IPS DF 6.9 (cell line): ENCODE results near the gene NCKAP1.
A peak's percentile ranks its signal among the peaks of the same experiment; 100 is the strongest.

Experiments
- DNase-seq: peaks from one replicate; pipeline ENCODE4 v3.0.0-alpha.2; 2013; ENCODE audit warnings: low read depth, low spot score
- H3K27ac ChIP-seq: one replicate; pipeline ENCODE4 v1.5.1; 2013; ENCODE audit warnings: low read length, control low read depth
- H3K27me3 ChIP-seq: 2 replicates; pipeline ENCODE4 v1.6.1; 2013; ENCODE audit warnings: mild to moderate bottlenecking, low read length; ENCODE audit not compliant: control insufficient read depth, insufficient read depth
- H3K36me3 ChIP-seq: 2 replicates; pipeline ENCODE4 v1.6.1; 2013; ENCODE audit warnings: low read length; ENCODE audit not compliant: control insufficient read depth, insufficient read depth
- H3K4me1 ChIP-seq: 2 replicates; pipeline ENCODE4 v1.6.1; 2013; ENCODE audit warnings: low read length; ENCODE audit not compliant: control insufficient read depth, insufficient read depth
- H3K4me3 ChIP-seq: 2 replicates; pipeline ENCODE4 v1.5.1; 2013; ENCODE audit warnings: mild to moderate bottlenecking, low read length
- H3K9me3 ChIP-seq: 2 replicates; pipeline ENCODE4 v1.6.1; 2013; ENCODE audit warnings: low read length, inconsistent platforms; ENCODE audit not compliant: control insufficient read depth, insufficient read depth
- WGBS: extraction: QIAGEN DNeasy Blood & Tissue Kit; methylation state at CpG from one replicate; pipeline ENCODE4 v1.1.7; 2013; ENCODE audit warnings: mixed read lengths, missing lambda C conversion rate; ENCODE audit not compliant: insufficient read length, insufficient coverage; 5-methylcytosine and 5-hydroxymethylcytosine counted together

NCKAP1 gene

GRCh38 chr2:183038341-183039300 is at the start of gene NCKAP1:
TSS of gene NCKAP1 (minus strand) at chr2:183038457. CDS start at chr2:183038099, 358 bp downstream.
- Histone ChIP-seq H3K27ac (no peak within 1 kb of the TSS), H3K4me3 (peak within 1 kb of the TSS; percentile 98), H3K27me3 (no peaks in the 10 kb centered on the region), H3K36me3 (no peaks in the 10 kb centered on the region), H3K9me3 (no peaks in the 10 kb centered on the region), H3K4me1 (no peaks in the 10 kb centered on the region)
- WGBS, result no CpG with 5 or more reads among the region's 68 CpGs
- DNase-seq, result peak; percentile 48

- WGBS, result no CpG with 5 or more reads among the region's 1 CpG
- Histone ChIP-seq H3K27ac (no peak overlapping the region), H3K4me1 (no peaks in the 10 kb centered on the region; the same call in 1 of the 2 replicates), H3K27me3 (no peaks in the 10 kb centered on the region), H3K9me3 (no peaks in the 10 kb centered on the region), H3K36me3 (no peaks in the 10 kb centered on the region), H3K4me3 (no peak overlapping the region)
- DNase-seq, result no peak
Measured at GRCh38 chr2:183081911-183082310, 43.7 kb upstream of the NCKAP1 start.

GRCh38 chr2:183079139-183079775 is 41.0 kb upstream of the NCKAP1 start:
- DNase-seq, result no peak
- Histone ChIP-seq H3K4me3 (peak overlapping the region; percentile 48; the same call in 1 of the 2 replicates), H3K9me3 (no peaks in the 10 kb centered on the region), H3K27ac (no peak overlapping the region), H3K4me1 (no peaks in the 10 kb centered on the region; the same call in 1 of the 2 replicates), H3K27me3 (no peaks in the 10 kb centered on the region), H3K36me3 (no peaks in the 10 kb centered on the region)
- WGBS, result no CpG with 5 or more reads among the region's 13 CpGs

GRCh38 chr2:183078464-183079138 is 40.3 kb upstream of the NCKAP1 start, which contains the start of gene DUSP19:
TSS of gene DUSP19 (plus strand) at chr2:183078747. CDS start at chr2:183078934, 187 bp downstream.
- Histone ChIP-seq H3K27me3 (no peaks in the 10 kb centered on the region), H3K4me3 (peak within 1 kb of the TSS; percentile 48; the same call in 1 of the 2 replicates), H3K27ac (no peak within 1 kb of the TSS), H3K36me3 (no peaks in the 10 kb centered on the region), H3K4me1 (no peaks in the 10 kb centered on the region; the same call in 1 of the 2 replicates), H3K9me3 (no peaks in the 10 kb centered on the region)
- DNase-seq, result peak; percentile 98
- no CpG with 5 or more reads among the region's 20 CpGs for WGBS

GRCh38 chr2:183078163-183078463 is 39.9 kb upstream of the NCKAP1 start:
- WGBS, result no CpG with 5 or more reads among the region's 8 CpGs
- H3K9me3 ChIP-seq, result no peaks in the 10 kb centered on the region
- no peak overlapping the region for H3K27ac ChIP-seq
- peak; percentile 35 for DNase-seq
- no peaks in the 10 kb centered on the region; the same call in 1 of the 2 replicates for H3K4me1 ChIP-seq
- H3K4me3 ChIP-seq, result peak overlapping the region; percentile 48; the same call in 1 of the 2 replicates
- no peaks in the 10 kb centered on the region for H3K36me3 ChIP-seq
- no peaks in the 10 kb centered on the region for H3K27me3 ChIP-seq

GRCh38 chr2:183072177-183072576 is 33.9 kb upstream of the NCKAP1 start:
- Histone ChIP-seq H3K27me3 (no peaks in the 10 kb centered on the region), H3K36me3 (no peaks in the 10 kb centered on the region), H3K9me3 (peaks cover 1% of the 10 kb centered on the region; the same call in 1 of the 2 replicates), H3K27ac (no peak overlapping the region), H3K4me3 (no peak overlapping the region), H3K4me1 (0 out of 2 replicates have a peak, but pooled peaks cover 1% of the 10 kb centered on the region)
- DNase-seq, result no peak
- no CpG with 5 or more reads among the region's 7 CpGs for WGBS

GRCh38 chr2:183070942-183071844 is 32.9 kb upstream of the NCKAP1 start:
- no CpG with 5 or more reads among the region's 34 CpGs for WGBS
- no peaks in the 10 kb centered on the region for H3K27me3 ChIP-seq
- H3K36me3 ChIP-seq, result no peaks in the 10 kb centered on the region
- H3K4me1 ChIP-seq, result 0 out of 2 replicates have a peak, but pooled peaks cover 1% of the 10 kb centered on the region
- H3K4me3 ChIP-seq, result no peak overlapping the region
- DNase-seq, result peak; percentile 70
- H3K9me3 ChIP-seq, result peaks cover 1% of the 10 kb centered on the region; the same call in 1 of the 2 replicates
- H3K27ac ChIP-seq, result no peak overlapping the region

GRCh38 chr2:183069174-183069573 is 30.9 kb upstream of the NCKAP1 start:
- Histone ChIP-seq H3K4me3 (no peak overlapping the region), H3K36me3 (no peaks in the 10 kb centered on the region), H3K9me3 (peaks cover 1% of the 10 kb centered on the region; the same call in 1 of the 2 replicates), H3K4me1 (0 out of 2 replicates have a peak, but pooled peaks cover 1% of the 10 kb centered on the region), H3K27me3 (no peaks in the 10 kb centered on the region), H3K27ac (no peak overlapping the region)
- no CpG with 5 or more reads among the region's 2 CpGs for WGBS
- DNase-seq, result no peak

GRCh38 chr2:183068561-183068960 is 30.3 kb upstream of the NCKAP1 start:
- Histone ChIP-seq H3K4me1 (0 out of 2 replicates have a peak, but pooled peaks cover 1% of the 10 kb centered on the region), H3K4me3 (no peak overlapping the region), H3K36me3 (no peaks in the 10 kb centered on the region), H3K9me3 (peaks cover 1% of the 10 kb centered on the region; the same call in 1 of the 2 replicates), H3K27me3 (no peaks in the 10 kb centered on the region), H3K27ac (no peak overlapping the region)
- DNase-seq, result no peak
- no CpG with 5 or more reads among the region's 3 CpGs for WGBS
